Sciatic nerve (tissue), 2 donors: ENCODE results near the gene PTPRM. TPM values are rescaled to one million over a fixed set of nuclear protein-coding genes. Genes with fewer than 3 reads are reported as not detected.

Experiments used
- ATAC-seq: fragments of 200-7000 bp; cut with Tn5 transposase; one replicate; pipeline ENCODE4 v1.9.1; 2020; ENCODE audit warnings: mild to moderate bottlenecking, moderate library complexity
- DNase-seq: peaks from one replicate; pipeline ENCODE4 v3.0.0-alpha.2; 2020; ENCODE audit warnings: low spot score
- intact Hi-C: fragments of 100-400 bp; cut with DNase I; formaldehyde crosslinking; loops from one replicate; pipeline ENCODE4 v1.14.2; 2022
- total RNA-seq: library from RNA; stranded (reverse); fragmentation: NEBNext Ultra II Directional; extraction: Animal tissue kit (Norgen Biotek cat#: 25700); gene quantifications from one replicate; pipeline ENCODE4 v1.2.1, GENCODE V29; 2021
- donor health status: DM: no; HTN: no; CAD: no.
- donor health status: DM: no; HTN: no; CAD: no.

Gene PTPRM
- total RNA-seq, 1 donor from 2014 or later: 66.5 TPM

GRCh38 chr18:7850446-7850845, 283.3 kb downstream of the PTPRM start:
- intact Hi-C loops: no loop called here
- DNase-seq (no peak), ATAC-seq (no peak)

- intact Hi-C loops: no loop called here
- ATAC-seq: no peak
- no peak for DNase-seq
Observed at GRCh38 chr18:7855028-7855427, 287.9 kb downstream of the PTPRM start.

DNA sequence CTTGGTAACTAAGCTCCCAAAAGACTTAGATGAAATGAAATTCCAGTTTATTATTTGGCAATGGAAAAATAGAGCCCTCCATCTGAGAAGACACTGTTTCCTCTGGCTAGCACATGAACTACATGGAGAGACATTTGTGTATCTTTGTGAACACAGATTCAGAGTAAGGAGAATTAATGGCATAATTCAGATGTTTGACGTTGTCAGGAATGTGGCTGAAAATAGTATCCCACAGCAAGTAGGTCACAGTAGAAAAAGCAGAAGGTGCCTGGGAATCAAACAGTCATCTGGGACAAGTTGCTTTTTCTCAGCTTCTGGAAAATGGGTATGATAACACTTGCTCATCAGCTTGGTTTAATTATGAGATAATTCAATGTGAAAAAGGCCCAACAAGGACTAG, 288.6 kb downstream of the PTPRM start:
- no peak for ATAC-seq
- DNase-seq: no peak
- intact Hi-C loops: no loop called here

DNA sequence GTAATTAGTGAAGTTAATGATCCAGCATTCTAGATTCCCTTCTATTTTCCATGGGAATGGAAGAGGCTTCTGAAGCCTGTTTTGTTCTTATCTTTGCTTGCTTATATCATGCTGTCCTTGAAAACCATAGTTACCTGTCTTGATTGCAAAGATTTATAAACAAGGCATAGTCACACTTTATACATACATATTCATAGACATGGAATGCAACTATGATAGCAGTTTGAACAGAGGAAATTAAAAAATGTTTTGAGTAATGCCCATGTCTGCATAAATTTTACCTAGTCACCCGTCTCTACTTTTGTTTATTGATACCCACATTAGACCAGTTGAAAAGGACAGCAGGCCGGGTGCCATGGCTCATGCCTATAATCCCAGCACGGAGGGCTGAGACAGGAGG, 289.0 kb downstream of the PTPRM start:
- no peak for DNase-seq
- no peak for ATAC-seq
- intact Hi-C loops: no loop called here

DNA sequence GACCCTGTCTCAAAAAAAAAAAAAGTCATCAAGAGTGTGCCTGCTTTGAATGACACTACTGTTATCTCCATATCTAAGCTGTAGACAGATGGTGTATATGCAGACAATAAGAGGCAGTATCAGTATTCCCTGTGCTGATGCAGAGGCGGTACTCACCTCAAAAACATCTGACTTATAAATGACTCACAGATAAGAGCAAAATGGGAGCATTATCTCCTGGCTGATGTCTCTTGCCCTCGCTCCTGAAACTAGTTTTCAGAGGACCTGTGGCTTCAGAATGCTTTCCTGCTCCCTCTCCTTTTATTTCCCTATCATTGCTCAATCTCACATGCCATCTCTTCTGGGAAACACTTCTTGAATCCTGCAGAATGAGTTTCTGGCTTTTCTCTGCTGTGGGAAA, 289.6 kb downstream of the PTPRM start:
- no peak for ATAC-seq
- DNase-seq: no peak
- intact Hi-C loops: no loop called here

- ATAC-seq: no peak
- no peak for DNase-seq
- intact Hi-C loops: no loop called here
Observed at GRCh38 chr18:7857562-7857961, 290.4 kb downstream of the PTPRM start.

- ATAC-seq: no peak
- no peak for DNase-seq
- intact Hi-C loops: no loop called here
Observed at GRCh38 chr18:7859122-7859521, 292.0 kb downstream of the PTPRM start.

- DNase-seq: no peak
- intact Hi-C loops: no loop called here
- no peak for ATAC-seq
Observed at GRCh38 chr18:7870266-7870665, 303.1 kb downstream of the PTPRM start.

DNA sequence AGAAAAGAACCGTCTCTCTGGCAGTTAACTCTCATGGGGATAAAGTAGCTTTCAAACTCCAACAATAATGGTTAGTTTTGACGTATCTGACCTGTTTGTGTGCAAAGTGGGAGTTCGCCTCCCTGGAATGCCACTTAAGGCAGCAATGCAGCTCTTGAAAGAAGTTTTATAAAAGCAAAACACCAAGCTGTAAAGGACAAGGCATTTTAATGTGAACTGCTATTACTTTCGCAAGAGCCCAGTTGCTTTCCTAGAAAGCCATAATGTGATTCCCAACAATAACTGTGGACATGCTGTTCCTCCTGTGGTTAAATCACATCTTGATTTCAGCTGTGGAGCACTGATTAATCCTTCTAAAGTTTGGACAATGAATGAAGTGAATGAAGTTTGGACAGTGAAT, 303.7 kb downstream of the PTPRM start:
- ATAC-seq (peak; percentile 52), DNase-seq (no peak)
- intact Hi-C loops: no loop called here

DNA sequence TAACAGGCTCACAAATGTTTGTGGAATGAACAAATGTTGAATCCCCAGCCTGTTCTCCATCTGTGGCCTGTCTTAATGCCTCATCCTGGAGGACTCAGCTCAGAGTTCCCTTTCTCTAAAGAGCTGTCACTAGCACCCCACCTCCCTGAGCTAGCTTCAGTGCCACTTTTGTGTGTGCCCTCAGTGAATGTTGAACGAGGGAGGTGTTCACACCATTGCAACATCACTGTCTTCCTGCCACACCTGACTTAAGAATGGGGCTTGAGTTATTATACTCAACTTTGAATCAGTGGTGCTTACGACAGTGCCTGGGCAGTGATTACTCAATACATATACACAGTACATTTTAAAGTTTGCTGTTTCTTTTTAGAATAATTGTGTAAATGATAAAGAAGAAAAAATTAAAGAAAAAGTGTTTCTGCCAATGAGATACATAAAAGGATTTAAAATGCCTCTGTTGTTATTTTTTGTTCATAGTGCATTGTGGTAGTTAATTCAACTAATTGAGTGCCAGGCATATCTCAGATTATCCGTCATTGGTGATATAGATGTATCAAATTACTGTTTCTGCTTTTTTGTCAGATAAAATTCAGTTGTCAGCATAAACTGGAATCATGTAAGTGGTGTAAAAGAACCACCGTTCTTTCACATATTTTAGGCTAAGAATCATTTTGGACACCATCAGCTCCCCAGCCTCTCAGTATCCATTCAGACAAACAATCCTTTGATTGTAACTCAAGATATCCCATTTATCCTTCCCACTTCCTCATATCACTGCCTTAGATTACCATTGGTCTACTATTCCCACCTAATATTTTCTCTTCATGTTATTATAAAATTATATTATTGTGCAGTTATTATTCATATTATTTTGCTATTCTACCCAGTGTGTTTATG, 304.7 kb downstream of the PTPRM start:
- ATAC-seq: peak; percentile 34
- DNase-seq: no peak
- intact Hi-C loops: no loop called here

DNA sequence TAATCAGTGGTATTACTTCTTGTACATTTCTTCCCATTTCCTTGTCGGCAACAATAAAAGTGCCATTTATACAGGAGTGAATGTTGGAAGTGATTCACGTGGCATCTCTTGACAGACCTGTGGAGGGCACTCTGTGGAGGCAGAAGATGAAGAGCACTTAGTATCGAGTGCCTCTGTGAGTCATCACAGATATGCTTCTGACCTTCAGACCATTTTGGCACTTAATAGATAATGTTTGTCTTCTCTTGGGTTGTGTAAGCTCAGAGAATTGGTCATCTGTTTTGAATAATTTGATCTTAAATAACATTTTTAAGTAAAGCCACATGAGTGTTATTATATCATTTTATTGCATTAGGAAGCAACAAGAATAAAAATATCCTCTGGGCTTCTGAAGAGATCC, 305.5 kb downstream of the PTPRM start:
- DNase-seq (no peak), ATAC-seq (peak; percentile 85)
- intact Hi-C loops: no loop called here

DNA sequence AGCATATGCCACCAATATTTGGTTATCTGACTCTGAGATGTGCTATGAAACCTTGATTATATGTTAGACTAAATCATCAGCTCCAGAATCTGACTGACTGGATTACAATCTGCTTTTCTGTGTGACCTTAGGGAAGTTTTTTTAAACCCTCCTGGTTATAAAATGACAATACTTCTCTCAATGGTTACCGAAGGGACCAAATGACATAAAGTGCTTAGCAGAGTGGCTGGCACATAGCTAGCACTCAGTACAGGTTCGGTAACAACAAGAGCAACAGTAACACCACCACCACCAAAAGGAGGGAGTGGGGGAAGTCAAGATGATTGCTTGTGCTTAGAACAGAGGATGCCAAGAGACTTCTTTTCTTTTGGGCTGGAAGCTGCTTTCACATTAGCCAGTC, 306.2 kb downstream of the PTPRM start:
- DNase-seq (no peak), ATAC-seq (no peak)
- intact Hi-C loops: no loop called here

DNA sequence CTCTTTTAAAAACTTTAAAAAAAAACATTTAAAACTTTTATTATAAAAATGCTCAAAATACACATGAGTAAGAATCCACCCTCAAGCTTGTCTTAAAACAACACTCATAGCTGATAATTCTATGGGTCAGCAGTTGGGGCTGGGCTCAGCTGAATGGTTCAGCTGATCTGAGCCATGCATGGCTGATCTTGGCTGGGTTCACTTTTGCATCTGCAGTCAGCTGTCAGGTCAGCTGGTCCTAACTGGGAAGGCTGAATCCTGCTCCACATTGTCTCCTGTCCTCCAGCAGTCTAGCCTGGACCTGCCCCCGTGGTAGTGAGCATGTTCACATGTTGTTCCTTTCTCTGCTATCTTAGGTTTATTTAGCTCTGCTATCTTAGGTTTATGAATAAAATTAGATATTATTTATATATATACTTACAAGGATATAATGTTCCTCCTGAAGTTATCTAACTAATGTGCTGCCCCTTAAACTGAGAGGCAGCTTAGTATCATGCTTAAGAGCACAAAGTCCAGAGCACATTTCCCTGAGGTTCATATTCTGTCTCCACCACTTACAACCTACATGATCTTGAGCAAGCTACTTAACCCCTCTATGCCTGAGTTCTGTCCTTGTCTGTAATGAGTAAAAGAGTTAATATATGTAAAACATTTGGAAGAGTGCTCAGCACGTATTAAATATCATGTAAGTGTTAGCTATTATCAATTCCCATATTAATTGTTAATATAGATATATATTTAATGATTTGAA, 309.4 kb downstream of the PTPRM start:
- intact Hi-C loops: no loop called here
- ATAC-seq: no peak
- DNase-seq: no peak

- intact Hi-C loops: no loop called here
- ATAC-seq: no peak
- no peak for DNase-seq
Observed at GRCh38 chr18:7877609-7878008, 310.5 kb downstream of the PTPRM start.

GRCh38 chr18:7878265-7879211, 311.4 kb downstream of the PTPRM start:
- ATAC-seq: no peak
- intact Hi-C loops: no loop called here
- no peak for DNase-seq

DNA sequence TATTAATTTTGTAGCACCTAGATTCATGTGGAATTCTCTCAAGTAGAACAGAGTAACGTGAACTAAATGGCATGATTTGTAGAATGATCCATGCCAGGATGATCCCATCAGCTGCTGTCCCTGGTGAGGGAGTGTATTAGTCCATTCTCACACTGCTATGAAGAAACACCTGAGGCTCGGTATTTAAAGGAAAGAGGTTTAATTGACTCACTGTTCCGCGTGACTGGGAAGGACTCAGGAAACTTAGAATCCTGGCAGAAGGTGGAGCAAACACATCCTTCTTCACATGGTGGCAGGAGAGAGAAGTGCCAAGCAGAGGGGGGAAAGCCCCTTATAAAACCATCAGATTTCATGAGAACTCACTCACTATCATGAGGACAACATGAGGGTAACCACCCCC, 312.6 kb downstream of the PTPRM start:
- ATAC-seq (no peak), DNase-seq (no peak)
- intact Hi-C loops: no loop called here

DNA sequence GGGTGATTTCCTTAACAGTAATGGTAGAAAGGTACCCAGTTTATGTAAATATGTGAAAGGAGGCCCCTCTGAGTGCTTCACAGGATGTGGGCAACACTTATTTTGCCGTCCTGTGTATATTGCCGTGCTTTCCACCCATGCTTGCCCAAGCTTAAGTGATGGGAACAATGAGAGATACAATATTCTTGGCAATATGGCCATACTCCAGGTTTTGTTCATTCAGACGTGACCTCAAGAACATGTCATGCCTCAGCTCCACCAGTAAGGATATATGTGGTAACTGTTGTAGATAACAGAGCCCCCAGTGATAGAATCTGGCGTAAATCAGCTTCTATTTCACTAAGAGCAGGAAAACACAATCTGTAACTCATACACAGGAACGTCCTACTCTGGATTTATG, 318.7 kb downstream of the PTPRM start:
- intact Hi-C loops: no loop called here
- DNase-seq (no peak), ATAC-seq (no peak)

DNA sequence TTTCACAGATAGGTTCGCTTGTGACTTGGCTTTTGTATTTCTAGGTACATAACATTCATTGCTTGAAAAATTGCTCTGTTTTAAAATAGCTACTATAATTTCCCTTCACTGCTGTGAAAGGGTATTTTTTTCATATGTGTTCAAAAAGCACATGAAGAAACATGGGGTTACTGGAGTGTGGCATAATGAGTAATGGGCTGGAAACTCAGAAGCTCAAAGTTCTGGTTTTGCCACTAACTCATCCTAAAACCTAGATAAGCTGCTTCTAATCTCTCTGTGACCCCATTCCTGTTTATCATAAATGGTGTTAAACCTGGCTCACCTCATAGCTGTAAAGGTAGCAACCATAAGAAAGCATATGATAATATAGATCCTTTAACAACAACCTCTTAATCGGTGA, 319.3 kb downstream of the PTPRM start:
- no peak for DNase-seq
- no peak for ATAC-seq
- intact Hi-C loops: no loop called here

- intact Hi-C loops: no loop called here
- ATAC-seq (no peak), DNase-seq (no peak)
Observed at GRCh38 chr18:7889515-7889914, 322.4 kb downstream of the PTPRM start.
